GM21515 (cell line): ENCODE results near the gene ST6GAL1.

ENCODE experiments used
- ATAC-seq: cut with Tn5 transposase; IDR thresholded peaks from one replicate; pipeline ENCODE4 v1.9.1; 2021; ENCODE audit not compliant: unreplicated experiment

ST6GAL1 gene

DNA sequence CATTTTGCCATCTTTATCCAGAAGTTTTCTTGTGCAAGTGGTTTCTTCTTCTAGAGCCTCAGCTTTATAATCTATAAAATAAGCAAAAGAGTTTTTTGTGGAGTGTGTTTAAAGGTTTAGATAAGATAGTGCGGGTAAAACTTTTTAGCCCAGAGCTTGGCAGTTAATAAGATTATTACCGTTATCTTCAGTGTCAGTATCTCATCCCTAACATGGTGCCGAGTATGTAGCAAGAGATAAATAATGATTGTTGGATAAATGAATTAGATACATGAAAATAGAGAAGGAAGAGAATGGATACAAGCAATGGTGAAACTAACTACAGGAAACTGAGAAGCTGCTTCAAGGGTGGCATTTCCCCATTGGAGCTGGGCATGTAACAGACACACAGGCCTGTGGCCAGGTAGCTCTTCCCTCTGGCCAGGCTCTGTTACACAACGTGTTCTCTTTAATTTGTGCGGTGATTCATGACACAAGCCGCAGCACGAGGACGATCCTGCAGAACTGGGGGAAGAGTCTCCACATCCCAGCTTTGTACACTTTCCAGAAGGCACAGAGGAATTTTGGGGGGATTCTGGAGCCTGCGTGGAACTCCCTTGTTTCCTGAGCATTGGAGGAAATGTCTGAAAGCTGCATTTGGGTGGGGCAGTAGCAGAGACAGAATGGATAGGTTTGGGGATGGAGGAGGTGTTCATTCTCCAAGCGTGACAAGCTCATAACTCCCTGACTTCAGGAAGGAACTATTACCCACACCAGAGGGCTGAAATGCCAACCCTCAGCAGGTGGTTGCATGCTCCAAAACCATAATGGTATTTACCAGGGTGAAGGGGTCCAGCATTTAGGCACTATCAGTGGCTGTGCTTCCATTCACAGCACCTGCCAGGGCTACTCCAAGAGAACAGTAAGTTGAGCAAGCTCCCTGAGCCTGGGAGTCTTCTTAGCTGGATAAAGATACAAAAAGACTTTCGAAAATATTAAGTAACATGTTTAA, 14.2 kb upstream of the ST6GAL1 start:
- ATAC-seq: no peak

DNA sequence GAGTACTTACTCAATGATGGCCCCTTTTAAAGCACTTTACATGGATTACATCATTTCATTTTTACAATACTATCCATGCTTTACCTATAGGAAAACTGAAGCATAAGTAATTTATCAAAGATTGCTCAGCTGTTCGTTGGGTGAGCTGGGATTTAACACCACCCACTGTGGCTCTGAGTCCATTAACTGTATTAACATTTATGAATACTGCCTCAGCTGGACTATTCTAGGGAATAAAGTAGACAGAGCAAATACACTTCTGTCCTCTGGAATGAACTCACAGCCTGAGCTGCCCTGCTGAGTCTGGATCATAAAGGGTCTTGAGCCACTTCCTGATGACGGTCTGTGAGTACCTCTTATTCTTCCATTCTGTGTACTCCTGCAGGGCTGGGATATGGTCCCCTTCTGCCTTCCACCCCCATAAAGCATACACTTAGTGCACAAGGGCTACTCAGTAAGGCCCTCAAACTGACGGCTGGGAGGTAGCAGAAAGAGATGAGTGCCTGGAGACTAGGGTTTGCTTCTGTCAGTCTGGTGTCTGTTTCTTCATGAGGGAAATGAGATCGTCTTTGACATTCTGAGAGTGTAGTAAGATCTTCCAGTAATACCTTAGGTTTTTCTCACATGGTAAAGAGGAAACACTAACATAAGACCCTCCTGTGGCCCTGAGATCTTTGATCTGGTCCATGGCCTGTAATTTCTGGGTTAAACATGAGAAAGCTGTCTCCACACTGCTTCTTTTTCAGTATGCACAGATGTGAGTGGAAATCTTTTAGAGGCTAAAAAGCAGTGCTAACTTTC, 12.6 kb upstream of the ST6GAL1 start:
- no peak for ATAC-seq

DNA sequence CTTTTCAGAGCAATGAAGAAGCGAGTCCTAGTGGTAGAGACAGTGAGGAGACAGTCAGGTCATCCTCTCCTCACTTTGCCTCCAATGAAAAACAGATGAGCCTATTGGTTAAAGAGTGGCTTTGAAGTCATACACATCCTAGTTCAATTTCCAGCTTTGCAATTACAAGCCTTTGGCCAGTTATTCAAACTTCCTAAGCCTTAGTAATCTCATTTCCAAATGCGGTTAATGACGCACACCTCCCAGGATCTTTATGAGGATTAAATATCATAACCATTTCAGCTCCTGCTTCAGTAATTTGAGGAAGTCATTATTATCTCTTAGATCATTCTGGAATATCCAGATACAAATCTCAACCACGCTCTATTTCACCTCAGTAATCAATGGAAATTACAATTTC, 10.0 kb upstream of the ST6GAL1 start:
- ATAC-seq: no peak

DNA sequence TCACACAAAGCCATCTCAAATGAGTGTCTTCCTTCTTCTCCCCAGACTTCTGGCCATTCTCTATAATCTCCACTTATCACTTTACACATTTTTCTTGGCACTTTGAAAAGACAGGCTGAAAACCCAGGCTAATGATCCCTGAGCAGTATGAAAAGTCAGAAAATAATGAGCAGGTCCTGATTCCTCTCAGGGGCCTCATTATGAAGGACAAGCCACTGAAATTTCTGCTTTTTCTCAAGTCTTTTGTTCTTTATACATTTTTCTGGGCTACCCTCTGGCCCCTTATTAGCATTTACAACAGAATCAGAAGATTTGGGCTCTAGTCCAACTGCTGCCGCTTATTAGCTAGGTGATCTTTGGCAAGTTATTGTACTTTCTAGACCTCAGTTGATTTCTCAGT, 9.5 kb upstream of the ST6GAL1 start:
- no peak for ATAC-seq

DNA sequence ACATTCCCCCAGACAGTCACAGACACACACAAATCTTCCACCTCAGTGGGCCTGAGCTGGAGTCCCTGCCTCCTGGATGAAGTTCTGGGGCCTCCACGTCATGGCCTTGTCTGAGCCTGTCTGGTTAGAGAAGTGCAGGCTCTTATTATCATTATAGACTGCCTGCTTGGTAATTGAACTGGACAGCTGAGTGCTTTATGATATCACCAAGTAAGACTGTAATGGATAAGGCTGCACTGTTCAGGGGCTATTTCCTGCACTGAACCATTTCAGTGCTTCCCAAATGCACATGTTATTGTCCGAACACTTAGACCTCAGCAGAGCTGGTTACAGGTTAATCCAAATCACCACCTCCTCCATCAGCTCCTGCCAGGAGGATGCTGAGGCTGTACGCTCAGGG, 8.7 kb upstream of the ST6GAL1 start:
- ATAC-seq: no peak

DNA sequence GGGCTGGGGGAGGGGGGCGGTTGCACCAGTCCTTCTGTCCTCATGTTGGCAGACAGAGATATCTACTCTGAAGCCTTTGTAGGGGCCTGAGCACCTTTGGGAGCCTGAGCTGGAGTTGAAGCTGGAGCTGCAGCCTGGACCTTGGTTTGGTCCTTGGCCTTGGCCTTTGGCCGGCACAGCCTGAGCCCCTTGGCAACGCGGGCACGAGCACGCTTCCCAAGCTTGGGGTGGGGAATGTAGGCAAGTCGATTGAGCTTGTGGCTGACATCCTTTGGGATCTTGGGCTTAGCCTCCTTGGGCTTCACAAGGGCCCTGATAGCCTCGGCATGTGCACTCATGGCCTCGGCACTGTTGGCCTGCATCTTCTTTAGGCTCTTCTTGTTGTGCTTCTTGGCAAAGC, 8.1 kb upstream of the ST6GAL1 start:
- ATAC-seq: no peak

DNA sequence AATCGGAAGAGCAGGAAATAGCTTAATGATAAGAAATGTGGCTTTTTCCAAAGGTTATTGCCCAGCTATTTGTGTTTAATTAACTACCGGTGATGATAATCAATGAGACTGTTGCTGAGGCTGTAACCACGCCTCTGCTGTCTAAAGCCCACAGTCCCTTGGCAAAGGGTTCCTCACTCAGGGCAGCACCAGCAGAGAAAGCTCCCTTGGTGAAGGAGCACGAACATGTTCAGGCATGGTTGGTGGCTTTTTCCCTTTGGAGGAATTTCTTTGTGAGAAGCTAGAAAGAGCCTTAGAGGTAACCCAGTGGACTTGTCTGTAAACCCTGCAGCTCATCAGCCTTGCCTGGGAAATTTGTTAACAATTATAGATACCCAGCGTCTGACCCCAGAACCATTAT, 7.5 kb upstream of the ST6GAL1 start:
- ATAC-seq: no peak

DNA sequence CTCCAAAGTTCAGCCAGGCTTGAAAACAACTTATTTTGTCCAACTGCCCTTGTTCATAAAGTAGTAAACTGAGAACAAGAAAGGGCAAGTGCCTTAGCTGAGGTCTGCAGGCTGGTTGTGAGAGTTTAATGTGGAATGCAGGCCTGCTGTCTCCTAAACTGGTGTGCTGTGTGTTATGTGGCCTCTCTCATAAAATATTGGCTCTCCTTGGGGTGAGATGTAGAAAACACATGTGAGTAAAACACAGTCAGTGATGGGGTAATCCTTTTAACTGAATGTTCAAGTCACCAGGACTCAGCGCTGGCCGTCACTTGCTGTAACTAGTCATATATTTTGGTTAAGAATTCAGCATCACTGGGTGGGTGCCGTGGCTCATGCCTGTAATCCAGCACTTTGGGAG, 7.1 kb upstream of the ST6GAL1 start:
- ATAC-seq: no peak

DNA sequence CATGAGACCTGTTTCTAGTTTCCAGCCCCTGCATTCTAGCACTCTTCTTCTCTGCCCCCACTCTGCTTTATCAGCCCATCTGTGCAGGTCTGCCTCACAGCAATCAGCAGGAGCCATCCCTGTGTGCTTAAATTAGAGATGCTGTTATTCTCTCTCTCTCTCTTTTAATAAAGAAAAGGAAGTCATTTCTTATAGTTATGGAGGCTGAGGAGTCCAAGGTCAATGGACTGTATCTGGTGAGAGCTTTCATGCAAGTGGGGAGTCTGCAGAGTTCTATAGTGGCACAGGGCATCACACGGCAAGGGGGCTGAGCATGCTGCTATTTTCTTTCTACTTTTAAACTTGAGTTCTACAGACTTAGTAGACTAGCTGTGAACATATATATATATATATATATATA, 4.5 kb upstream of the ST6GAL1 start:
- ATAC-seq: no peak

DNA sequence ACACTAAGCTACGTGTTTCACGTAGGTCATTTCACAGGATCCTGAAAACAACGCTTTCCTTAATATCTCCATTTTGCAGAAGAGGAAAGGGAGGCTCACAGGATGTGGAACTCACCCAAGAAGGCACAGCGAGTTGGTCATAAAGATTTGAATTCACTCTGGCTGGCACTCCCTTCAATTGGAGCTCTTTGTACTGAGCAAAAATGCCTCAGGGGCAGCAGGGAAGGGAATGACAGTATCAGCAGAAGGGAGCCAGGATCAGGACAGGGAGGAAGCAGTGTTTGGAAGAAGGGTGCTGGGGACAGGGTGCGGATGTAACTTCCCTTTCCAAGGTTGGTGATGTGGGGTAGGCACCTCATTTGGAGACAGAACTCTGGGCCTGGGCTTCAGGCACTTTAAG, 1.1 kb upstream of the ST6GAL1 start:
- no peak for ATAC-seq

DNA sequence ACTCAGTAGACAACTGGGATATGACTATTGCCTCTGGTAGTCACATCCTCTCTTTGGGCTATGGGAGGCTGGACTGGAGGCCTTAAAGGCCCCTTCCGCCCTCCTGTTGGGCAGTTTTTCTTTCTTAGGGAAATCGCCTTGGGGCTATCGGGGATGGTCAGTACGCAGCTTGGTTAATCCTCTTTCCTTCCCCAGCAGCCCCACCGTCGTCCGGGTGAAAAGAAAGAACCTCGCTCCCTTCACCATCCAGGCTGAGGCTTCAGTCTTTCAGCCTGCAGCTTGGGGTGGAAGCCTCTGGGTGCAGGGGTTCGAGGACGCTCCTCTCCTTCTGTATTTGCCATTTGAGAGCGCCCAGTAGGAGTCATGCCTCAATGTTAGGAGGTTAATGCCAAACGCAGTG, 641 bp upstream of the ST6GAL1 start:
- no peak for ATAC-seq

DNA sequence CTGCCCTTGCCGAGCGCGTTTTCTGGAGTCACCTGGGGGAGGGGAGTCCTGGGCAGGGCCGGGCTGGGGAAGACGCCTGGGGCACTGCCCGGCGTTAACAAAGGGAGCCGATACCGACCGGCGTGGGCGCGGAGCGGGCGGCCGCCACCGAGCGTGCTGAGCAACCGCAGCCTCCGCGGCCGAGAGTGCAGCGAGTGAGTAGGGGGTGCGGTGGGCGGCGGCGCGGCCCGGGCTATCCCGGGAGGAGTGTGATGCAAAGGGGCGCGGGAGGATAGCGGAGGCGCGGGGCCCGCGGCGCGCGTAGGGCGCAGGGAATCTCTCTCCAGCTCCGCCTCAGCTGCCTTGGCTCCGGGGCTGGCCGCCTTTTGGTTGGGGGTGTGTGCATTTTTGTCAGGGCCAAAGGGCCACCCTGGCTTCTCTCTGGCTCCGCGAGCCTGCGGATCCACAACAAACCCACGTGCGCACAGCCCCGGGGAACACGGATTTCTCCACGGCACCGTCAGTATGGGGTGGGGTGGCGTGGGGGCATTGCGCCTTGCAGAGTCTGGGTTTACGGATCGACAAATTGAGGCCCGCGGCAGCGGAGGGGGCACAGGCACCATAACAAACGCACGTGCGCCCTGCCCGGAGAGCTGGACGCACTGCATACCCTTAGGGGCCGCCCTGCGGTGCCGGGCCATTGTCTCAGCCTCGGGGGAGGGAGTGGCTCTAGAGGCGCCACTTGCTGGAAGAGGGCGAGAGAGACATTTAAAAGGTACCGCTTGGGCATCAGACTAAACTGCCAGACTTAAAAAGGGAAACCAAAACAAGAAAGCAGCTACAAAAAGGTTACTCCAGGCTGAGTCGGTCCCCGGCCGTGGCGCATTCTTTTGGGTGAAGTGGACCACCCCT, 560 bp downstream of the ST6GAL1 start:
- ATAC-seq: peak; percentile 66

DNA sequence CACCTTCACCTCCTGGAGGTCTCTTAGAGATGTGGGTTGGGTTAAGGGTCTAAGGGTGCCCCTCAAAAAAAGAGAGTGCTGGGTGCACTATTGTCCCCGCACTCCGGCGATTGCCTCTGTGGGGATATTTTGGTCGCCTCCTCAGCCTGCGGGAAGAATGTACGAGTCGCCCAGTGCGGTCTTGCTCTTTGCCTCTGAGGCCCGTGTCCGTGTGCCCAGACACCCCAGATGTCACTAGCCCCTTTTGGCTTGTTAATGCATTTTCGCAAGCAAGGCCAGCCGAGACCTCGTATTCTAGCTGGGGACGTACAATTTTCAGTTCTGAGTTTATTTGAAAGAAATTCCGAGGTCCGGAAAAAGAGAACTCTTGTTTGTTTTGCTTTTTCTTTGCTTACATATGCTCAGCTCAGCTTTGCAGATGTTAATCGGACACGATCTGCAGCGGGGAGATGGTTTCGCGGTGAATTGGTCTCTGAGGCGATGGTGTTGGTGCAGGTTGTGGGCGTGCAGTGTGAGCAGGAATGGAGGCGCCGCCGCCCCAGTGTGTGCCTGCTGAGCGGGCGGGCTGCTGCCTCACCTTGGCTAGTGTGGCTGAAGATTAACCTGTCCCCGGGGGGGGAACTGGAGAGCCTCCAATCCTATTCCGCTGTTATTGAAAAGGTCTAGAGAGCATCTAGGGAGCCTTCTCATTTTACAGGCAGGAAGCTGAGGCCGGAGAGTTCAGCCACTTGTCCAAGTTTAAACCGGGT, 1.4 kb downstream of the ST6GAL1 start:
- peak; percentile 8 for ATAC-seq

DNA sequence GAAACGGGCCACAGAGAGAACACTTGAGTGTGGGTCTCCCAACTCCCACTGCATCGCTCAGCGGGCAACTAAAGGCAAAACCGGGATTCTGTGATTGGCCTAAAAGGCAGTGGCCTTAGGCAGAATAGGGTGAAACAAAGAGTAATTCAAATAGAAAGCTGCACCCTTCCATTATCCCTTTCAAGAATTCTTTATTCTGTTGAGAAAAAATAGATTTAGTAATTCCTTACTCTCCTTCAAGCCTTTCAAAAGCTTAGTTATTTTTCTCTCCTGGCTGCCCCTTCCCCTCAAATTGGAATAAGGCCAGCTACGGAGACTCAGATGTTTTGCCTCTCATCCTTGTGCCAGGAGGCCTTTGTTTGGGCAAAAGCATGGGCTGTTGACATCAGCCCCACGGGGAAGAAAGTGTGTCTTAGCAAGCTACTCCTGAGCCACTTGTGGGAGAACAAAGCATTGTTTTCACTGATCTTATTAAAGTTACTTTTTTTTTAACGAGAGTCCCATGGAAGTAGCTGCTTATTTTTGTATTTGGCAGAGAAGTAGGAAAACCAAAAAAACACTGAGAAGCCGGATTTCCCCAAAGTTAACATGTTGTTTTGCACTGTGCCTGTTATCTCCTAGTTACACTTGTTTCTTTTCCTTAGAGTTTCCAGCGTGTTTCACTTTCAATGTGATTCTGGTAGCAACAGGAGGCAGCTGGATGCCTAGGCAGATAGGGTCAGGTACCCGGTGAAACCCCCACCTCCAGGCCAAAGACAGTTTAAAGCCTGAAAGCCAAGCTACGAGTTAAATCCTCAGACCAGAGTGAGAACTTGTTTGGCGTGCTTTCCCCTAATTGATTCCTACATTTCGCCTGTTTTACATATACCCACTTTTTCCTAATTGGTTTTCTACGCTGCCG, 2.2 kb downstream of the ST6GAL1 start:
- no peak for ATAC-seq

DNA sequence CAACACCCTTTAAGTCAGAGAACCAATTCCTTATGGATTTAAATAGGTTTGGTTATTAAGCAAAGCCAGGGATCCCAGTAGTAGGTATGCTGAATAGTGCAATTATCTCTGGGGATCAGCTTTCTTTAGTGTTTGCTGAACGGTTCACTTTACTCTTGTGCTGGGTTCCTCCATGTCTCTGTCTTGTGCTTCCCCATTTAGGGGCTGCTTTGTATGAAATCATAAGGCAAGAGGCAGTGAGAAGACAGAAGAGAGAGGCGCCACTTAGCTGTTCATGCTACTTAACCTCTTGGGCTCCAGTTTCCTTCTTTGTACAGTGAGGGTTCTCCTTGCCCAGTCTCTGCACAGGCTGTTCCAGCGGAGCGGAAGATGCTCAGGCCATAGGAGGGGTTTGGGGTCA, 3.5 kb downstream of the ST6GAL1 start:
- no peak for ATAC-seq

DNA sequence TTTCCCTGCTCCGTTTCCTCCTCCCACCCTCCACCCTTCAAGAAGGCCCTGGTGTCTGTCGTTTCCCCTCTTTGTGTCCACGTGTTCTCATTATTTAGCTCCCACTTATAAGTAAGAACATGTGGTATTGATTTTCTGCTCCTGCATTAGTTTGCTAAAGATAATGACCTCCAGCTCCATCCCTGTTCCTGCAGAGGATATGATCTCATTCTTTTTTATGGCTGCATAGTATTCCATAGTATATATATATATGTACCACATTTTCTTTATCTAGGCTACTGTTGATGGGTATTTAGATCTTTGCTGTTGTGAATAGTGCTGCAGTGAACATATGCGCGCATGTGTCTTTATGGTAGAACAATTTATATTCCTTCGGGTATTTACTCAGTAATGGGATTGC, 4.8 kb downstream of the ST6GAL1 start:
- no peak for ATAC-seq

DNA sequence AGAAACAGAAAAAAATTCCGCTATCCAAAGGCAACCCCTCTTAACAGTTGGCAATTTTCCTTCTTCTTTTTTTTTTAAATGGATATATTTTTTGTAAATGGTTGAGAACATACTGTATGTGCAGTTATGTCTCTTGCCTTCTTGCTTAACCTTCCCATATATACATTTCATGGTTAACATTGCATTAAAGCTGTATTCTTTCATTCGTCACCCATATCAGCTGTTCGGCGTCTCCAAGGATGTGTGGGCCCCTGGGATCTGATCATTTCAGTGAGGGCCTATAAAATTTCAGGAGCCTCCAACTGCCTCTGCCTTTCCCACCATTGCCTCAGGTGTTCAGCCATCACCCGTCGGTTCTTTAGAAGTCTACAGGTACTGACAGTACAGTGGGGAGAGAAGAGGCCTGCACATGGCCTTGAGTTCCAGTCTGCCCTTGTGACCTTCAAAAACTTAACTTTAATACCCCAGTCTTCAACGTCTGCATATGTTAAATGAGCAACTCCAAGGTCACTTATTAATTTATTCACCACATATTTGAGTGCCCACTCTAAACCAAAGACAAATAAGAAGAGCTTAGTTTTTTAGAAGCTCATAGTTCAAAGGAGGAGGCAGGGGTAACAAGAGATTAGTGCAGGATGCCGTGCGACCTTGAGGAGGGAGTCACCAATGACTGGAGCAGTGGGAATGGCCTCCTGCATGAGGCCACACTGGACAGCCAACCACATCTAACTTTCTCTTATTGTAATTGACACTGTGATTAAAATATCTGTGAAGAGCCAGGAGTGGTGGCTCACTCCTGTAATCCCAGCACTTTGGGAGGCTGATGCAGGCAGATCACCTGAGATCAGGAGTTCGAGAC, 6.9 kb downstream of the ST6GAL1 start:
- no peak for ATAC-seq

DNA sequence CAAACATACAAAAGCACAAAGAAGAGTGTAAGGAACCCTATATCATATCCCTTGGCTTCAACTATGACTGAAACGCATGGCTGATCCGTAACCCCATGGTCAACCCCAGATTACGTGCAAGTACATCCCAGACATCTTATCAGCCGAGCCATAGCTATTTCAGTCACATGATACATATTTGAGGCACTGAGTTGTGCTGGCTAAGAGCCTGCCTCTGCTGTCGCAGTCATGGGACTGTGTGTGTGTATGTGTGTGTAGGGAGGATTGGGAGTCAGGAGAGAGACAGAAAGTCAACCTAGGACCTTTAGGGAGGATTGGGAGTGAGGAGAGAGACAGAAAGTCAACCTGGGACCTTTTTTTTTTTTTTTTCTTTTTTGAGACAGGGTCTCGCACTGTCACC, 8.4 kb downstream of the ST6GAL1 start:
- ATAC-seq: no peak
